Hair follicular keratinocyte (primary cell): Measurements from ENCODE around the gene DNAL1. TPM values are rescaled to one million over a fixed set of nuclear protein-coding genes. Genes with fewer than 3 reads are reported as not detected.

Experiments used
- total RNA-seq: library from RNA; depleted of rRNA; stranded (reverse); fragments of >200 nt; gene quantifications from 2 replicates; pipeline ENCODE4 v1.2.3, GENCODE V29; 2015

DNAL1 gene, protein sequence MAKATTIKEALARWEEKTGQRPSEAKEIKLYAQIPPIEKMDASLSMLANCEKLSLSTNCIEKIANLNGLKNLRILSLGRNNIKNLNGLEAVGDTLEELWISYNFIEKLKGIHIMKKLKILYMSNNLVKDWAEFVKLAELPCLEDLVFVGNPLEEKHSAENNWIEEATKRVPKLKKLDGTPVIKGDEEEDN
- total RNA-seq, result 6.9 and 7.6 TPM in 2 replicates

GRCh38 chr14:73644531-73645247 lies at the start of gene DNAL1:
DNAL1 (plus strand) TSS chr14:73644986; CDS start chr14:73645040, 54 bp downstream.

DNA sequence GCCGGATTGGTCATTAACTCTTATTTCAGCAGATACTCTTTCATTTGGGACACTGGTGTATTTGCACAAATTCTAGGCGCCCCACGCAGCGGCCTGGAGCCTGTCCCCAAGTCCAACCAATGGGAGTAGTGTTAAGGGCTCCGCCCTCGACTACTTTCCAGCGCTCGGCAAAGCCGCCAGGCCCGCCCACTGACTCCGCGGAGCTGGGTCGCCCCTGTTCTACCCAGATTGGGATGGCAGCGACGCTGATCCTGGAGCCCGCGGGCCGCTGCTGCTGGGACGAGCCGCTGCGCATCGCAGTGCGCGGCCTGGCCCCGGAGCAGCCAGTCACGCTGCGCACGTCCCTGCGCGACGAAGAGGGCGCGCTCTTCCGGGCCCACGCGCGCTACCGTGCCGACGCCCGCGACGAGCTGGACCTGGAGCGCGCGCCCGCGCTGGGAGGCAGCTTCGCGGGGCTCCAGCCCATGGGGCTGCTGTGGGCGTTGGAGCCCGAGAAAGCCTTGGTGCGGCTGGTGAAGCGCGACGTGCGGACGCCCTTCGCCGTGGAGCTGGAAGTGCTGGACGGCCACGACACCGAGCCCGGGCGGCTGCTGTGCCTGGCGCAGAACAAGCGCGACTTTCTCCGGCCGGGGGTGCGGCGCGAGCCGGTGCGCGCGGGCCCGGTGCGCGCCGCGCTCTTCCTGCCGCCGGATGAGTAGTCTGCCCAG lies 32.3 kb upstream of the DNAL1 start, which contains the start of gene ACOT6:
Gene ACOT6 (plus strand): TSS at position 179 of the 707 bp plus-strand sequence. CDS start 55 bp downstream, at position 234.

GRCh38 chr14:73713803-73714655 lies 69.2 kb downstream of the DNAL1 start, which contains the start of gene PNMA1:
PNMA1 (minus strand) TSS chr14:73714384; CDS start chr14:73713639, 745 bp downstream.

Other genes starting within 250 kb of the DNAL1 start
- gene NUMB, start 186.4 kb upstream of the DNAL1 start, total RNA-seq, result 27.8 and 37.3 TPM in 2 replicates
- gene RIOX1, start 154.1 kb upstream of the DNAL1 start, total RNA-seq, result 16.8 and 21.9 TPM in 2 replicates
- 1.1 and 1.7 TPM in 2 replicates for gene ACOT1, start 107.8 kb upstream of the DNAL1 start, total RNA-seq
- gene HEATR4, start 86.0 kb upstream of the DNAL1 start, total RNA-seq, result 1.7 TPM in 1 of 2 replicates, not detected in the other
- gene ACOT2, start 75.8 kb upstream of the DNAL1 start, total RNA-seq, result 8.1 and 12.5 TPM in 2 replicates
- 1.3 and 1.6 TPM in 2 replicates for gene ACOT4, start 53.1 kb upstream of the DNAL1 start, total RNA-seq
- not detected in 2 replicates for gene ACOT6, start 32.5 kb upstream of the DNAL1 start, total RNA-seq
- gene PNMA1, start 69.4 kb downstream of the DNAL1 start, total RNA-seq, result 11.4 and 12.2 TPM in 2 replicates
- 5.2 and 9.5 TPM in 2 replicates for gene PTGR2, start 206.8 kb downstream of the DNAL1 start, total RNA-seq
- 42.9 and 51.8 TPM in 2 replicates for gene ZNF410, start 241.9 kb downstream of the DNAL1 start, total RNA-seq